Measurements from ENCODE around the gene ALCAM.

ALCAM gene

DNA sequence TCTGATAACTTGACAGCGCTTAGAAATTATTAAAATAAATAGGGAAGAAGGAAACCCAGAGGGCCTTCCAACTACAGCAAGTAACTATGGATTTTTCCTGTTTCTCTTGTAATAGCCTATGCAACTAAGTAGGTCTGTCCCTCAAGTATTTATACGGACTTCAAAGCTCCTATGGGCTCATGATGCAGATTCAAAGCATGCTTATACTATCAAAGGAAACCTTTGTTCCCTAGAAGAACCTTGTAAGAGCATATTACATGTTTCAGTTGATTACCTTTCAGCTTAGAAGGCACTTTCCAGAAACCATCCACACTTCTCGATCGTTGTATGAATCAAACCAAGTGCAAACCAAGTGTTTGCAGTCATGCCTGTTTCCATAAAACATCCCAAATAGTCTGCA, 158.8 kb downstream of the ALCAM start:
- ATAC-seq, result no peak
- TF ChIP-seq TCF4 (CRISPR knock-in tag; IDR thresholded peaks at IDR 0.05; ENCODE audit: borderline replicate concordance) (no peak), ZFP30 (CRISPR knock-in tag; IDR thresholded peaks at IDR 0.05) (no peak), ZNF565 (CRISPR knock-in tag; conservative IDR thresholded peaks at IDR 0.05; ENCODE audit: low read depth) (no peak), SNAI2 (CRISPR knock-in tag; IDR thresholded peaks at IDR 0.05) (no peak)
- TF ChIP-seq, protein P1, sequence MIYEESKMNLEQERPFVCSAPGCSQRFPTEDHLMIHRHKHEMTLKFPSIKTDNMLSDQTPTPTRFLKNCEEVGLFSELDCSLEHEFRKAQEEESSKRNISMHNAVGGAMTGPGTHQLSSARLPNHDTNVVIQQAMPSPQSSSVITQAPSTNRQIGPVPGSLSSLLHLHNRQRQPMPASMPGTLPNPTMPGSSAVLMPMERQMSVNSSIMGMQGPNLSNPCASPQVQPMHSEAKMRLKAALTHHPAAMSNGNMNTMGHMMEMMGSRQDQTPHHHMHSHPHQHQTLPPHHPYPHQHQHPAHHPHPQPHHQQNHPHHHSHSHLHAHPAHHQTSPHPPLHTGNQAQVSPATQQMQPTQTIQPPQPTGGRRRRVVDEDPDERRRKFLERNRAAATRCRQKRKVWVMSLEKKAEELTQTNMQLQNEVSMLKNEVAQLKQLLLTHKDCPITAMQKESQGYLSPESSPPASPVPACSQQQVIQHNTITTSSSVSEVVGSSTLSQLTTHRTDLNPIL (CRISPR knock-in tag; IDR thresholded peaks at IDR 0.05; ENCODE audit: low read depth), result no peak
- TF ChIP-seq, protein P2, sequence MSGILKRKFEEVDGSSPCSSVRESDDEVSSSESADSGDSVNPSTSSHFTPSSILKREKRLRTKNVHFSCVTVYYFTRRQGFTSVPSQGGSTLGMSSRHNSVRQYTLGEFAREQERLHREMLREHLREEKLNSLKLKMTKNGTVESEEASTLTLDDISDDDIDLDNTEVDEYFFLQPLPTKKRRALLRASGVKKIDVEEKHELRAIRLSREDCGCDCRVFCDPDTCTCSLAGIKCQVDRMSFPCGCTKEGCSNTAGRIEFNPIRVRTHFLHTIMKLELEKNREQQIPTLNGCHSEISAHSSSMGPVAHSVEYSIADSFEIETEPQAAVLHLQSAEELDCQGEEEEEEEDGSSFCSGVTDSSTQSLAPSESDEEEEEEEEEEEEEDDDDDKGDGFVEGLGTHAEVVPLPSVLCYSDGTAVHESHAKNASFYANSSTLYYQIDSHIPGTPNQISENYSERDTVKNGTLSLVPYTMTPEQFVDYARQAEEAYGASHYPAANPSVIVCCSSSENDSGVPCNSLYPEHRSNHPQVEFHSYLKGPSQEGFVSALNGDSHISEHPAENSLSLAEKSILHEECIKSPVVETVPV (CRISPR knock-in tag; IDR thresholded peaks at IDR 0.05), result no peak

DNA sequence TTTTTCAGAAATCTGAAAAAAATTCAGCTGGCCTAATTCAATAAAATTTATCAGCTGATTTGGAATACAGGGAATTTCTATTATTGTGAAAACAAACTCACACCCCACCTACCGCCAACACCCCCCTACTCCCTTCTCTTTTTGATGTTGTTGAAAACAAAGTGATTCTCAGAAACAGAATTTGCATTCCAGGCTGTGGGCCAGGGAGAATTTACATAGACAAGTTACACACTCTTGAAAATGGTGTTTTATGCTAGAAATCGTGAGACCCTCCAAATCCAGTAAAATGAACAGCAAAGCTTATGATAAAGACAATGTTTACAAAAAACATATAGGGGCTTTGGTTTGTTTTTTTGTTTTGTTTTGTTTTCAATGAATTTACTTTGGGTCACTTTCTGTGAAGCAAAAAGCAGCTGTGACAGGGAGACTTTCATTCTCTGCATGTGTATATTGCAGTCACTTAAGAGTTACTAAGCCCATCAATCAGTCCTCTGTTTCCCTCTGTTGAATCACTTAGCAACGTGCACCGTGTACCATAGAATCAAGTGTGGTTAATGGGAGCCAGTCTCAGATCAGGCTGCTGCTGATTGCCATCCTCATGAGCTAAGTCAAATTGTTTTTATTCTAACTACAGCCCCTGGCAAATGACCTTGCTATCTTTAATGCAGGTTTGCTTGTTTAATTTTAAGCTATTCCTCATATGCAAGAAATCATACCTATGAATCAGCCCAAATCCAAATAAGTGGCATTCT, 159.8 kb downstream of the ALCAM start:
- peak; percentile 40; the same call in 2 of the 3 replicates for ATAC-seq
- TF ChIP-seq, protein P2 (CRISPR knock-in tag; IDR thresholded peaks at IDR 0.05), result no peak
- no peak for TF ChIP-seq PPARA (CRISPR knock-in tag; IDR thresholded peaks at IDR 0.05; ENCODE audit: borderline replicate concordance)
- TF ChIP-seq TOX (CRISPR knock-in tag; IDR thresholded peaks at IDR 0.05; ENCODE audit: borderline replicate concordance), result no peak
- no peak for TF ChIP-seq ZNF8 (CRISPR knock-in tag; IDR thresholded peaks at IDR 0.05)
- TF ChIP-seq ZFP30 (CRISPR knock-in tag; IDR thresholded peaks at IDR 0.05), result no peak

DNA sequence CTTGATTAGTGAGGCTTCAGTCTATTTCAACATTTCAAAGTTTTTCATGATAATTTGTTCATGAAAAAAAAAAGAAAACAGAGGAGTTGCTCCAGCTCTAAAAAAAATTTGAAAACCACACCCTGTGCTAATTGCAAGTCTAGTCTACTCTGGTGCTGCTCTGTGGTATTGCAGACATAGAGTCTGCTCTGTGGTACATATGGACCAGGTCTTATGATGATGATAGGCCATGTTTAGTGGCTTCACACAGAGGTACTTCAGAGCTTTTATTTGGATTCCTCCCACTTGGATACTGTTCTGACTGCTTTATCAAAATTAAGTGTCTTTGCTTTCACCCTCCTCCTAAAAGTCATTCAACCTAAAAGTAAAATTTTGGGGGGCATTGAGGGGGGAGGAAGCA, 160.8 kb downstream of the ALCAM start:
- peak; percentile 49; the same call in 1 of the 3 replicates for ATAC-seq
- TF ChIP-seq, protein P3, sequence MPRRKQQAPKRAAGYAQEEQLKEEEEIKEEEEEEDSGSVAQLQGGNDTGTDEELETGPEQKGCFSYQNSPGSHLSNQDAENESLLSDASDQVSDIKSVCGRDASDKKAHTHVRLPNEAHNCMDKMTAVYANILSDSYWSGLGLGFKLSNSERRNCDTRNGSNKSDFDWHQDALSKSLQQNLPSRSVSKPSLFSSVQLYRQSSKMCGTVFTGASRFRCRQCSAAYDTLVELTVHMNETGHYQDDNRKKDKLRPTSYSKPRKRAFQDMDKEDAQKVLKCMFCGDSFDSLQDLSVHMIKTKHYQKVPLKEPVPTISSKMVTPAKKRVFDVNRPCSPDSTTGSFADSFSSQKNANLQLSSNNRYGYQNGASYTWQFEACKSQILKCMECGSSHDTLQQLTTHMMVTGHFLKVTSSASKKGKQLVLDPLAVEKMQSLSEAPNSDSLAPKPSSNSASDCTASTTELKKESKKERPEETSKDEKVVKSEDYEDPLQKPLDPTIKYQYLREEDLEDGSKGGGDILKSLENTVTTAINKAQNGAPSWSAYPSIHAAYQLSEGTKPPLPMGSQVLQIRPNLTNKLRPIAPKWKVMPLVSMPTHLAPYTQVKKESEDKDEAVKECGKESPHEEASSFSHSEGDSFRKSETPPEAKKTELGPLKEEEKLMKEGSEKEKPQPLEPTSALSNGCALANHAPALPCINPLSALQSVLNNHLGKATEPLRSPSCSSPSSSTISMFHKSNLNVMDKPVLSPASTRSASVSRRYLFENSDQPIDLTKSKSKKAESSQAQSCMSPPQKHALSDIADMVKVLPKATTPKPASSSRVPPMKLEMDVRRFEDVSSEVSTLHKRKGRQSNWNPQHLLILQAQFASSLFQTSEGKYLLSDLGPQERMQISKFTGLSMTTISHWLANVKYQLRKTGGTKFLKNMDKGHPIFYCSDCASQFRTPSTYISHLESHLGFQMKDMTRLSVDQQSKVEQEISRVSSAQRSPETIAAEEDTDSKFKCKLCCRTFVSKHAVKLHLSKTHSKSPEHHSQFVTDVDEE (CRISPR knock-in tag; IDR thresholded peaks at IDR 0.05), result no peak
- TF ChIP-seq ZNF70 (CRISPR knock-in tag; IDR thresholded peaks at IDR 0.05), result no peak
- no peak for TF ChIP-seq ZNF8 (CRISPR knock-in tag; IDR thresholded peaks at IDR 0.05)
- TF ChIP-seq, protein P2 (CRISPR knock-in tag; IDR thresholded peaks at IDR 0.05), result no peak
- no peak for TF ChIP-seq ARNTL (CRISPR knock-in tag; IDR thresholded peaks at IDR 0.05; ENCODE audit: borderline replicate concordance, low read depth)
- no peak for TF ChIP-seq ZNF565 (CRISPR knock-in tag; conservative IDR thresholded peaks at IDR 0.05; ENCODE audit: low read depth)
- TF ChIP-seq PPARA (CRISPR knock-in tag; IDR thresholded peaks at IDR 0.05; ENCODE audit: borderline replicate concordance), result no peak
- TF ChIP-seq ZFP3 (CRISPR knock-in tag; IDR thresholded peaks at IDR 0.05), result no peak
- no peak for TF ChIP-seq ESRRG (CRISPR knock-in tag; IDR thresholded peaks at IDR 0.05)
- TF ChIP-seq BACH2 (CRISPR knock-in tag; IDR thresholded peaks at IDR 0.05; ENCODE audit: borderline replicate concordance), result no peak
- TF ChIP-seq, protein P4, sequence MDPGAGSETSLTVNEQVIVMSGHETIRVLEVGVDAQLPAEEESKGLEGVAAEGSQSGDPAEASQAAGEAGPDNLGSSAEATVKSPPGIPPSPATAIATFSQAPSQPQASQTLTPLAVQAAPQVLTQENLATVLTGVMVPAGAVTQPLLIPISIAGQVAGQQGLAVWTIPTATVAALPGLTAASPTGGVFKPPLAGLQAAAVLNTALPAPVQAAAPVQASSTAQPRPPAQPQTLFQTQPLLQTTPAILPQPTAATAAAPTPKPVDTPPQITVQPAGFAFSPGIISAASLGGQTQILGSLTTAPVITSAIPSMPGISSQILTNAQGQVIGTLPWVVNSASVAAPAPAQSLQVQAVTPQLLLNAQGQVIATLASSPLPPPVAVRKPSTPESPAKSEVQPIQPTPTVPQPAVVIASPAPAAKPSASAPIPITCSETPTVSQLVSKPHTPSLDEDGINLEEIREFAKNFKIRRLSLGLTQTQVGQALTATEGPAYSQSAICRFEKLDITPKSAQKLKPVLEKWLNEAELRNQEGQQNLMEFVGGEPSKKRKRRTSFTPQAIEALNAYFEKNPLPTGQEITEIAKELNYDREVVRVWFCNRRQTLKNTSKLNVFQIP (CRISPR knock-in tag; IDR thresholded peaks at IDR 0.05; ENCODE audit: borderline replicate concordance, low read depth), result no peak
- no peak for TF ChIP-seq SNAI2 (CRISPR knock-in tag; IDR thresholded peaks at IDR 0.05)
- TF ChIP-seq TCF4 (CRISPR knock-in tag; IDR thresholded peaks at IDR 0.05; ENCODE audit: borderline replicate concordance), result no peak
- TF ChIP-seq RARB (CRISPR knock-in tag; IDR thresholded peaks at IDR 0.05), result no peak
- TF ChIP-seq, protein P1 (CRISPR knock-in tag; IDR thresholded peaks at IDR 0.05; ENCODE audit: low read depth), result no peak
- no peak for TF ChIP-seq OSR1 (CRISPR knock-in tag; IDR thresholded peaks at IDR 0.05)
- TF ChIP-seq TOX (CRISPR knock-in tag; IDR thresholded peaks at IDR 0.05; ENCODE audit: borderline replicate concordance), result no peak
- TF ChIP-seq, protein P5, sequence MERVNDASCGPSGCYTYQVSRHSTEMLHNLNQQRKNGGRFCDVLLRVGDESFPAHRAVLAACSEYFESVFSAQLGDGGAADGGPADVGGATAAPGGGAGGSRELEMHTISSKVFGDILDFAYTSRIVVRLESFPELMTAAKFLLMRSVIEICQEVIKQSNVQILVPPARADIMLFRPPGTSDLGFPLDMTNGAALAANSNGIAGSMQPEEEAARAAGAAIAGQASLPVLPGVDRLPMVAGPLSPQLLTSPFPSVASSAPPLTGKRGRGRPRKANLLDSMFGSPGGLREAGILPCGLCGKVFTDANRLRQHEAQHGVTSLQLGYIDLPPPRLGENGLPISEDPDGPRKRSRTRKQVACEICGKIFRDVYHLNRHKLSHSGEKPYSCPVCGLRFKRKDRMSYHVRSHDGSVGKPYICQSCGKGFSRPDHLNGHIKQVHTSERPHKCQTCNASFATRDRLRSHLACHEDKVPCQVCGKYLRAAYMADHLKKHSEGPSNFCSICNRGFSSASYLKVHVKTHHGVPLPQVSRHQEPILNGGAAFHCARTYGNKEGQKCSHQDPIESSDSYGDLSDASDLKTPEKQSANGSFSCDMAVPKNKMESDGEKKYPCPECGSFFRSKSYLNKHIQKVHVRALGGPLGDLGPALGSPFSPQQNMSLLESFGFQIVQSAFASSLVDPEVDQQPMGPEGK (CRISPR knock-in tag; IDR thresholded peaks at IDR 0.05; ENCODE audit: borderline replicate concordance), result no peak

Measured in SK-N-SH treated with all-trans-retinoic acid at 6 μM for 48 hours (cell line).